Stimulated activated naive CD4-positive, alpha-beta T cell treated with Interleukin-2 at 50 U/mL for 16 hours (primary cell): ENCODE data around the gene SELENOH.
"Not testable (repeated sequence)": the region's sequence is repeated elsewhere in the genome, so short reads cannot be mapped to it uniquely, and the experiment has no call there.

Source experiments
- DNase-seq: peaks from one replicate; lab custom pipeline; 2025; lab: John Stamatoyannopoulos, UW

Gene SELENOH, protein sequence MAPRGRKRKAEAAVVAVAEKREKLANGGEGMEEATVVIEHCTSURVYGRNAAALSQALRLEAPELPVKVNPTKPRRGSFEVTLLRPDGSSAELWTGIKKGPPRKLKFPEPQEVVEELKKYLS

DNA sequence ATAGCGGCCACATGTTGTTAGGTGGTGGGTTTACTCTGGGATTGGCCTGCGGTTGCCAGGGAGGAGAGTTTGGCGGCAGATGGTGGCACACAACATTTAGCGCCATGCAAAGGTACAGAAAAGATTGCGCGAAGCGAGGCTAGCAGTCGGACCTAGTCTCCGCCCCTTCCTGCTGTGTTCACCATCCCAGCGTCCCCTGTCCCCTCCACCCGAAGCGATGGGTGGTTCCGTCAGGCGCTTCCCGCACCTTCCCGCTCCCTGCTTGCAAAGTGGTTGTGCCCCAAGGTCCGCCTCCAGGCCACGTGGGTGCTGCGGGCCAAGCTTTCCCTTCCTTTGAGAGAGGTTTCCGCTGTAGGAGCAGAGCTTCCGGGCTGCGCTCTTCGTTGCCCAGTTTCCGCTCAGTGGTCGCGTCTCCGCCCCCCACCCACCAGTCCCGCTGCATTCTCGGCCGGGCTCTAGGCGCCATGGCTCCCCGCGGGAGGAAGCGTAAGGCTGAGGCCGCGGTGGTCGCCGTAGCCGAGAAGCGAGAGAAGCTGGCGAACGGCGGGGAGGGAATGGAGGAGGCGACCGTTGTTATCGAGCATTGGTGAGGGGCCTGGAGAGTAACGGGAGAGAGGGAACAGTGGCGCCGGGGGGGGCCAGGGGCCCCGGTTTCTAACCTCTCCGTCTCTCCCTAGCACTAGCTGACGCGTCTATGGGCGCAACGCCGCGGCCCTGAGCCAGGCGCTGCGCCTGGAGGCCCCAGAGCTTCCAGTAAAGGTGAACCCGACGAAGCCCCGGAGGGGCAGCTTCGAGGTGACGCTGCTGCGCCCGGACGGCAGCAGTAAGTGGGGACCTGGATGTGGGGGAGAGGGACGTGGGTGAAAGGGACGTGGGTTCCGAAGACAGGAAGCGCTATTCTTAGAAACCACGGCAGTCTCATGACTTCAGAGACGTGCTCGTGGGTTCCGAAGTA lies at the start of gene SELENOH:
TSS of gene SELENOH (plus strand) at position 360 of the 955 bp plus-strand sequence. CDS start at position 465, 105 bp downstream.
- DNase-seq, result peak; percentile 97

DNA sequence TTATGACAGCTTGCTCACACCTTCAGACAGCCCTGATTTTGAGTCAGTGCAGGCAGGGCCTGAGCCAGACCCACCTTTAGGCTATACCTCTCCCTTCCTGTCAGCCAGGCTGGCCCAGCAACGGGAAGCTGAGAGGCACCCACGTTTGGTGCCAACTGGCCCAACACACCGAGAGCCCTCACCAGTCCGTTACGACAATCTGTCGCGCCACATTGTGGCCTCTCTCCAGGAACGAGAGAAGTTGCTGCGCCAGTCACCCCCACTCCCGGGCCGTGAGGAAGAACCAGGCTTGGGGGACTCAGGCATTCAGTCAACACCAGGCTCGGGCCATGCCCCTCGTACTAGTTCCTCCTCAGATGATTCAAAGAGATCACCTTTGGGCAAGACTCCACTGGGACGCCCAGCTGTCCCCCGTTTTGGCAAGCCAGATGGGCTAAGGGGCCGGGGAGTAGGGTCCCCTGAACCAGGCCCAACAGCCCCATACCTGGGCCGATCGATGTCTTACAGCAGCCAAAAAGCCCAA lies 42.4 kb upstream of the SELENOH start:
- no peak for DNase-seq

DNA sequence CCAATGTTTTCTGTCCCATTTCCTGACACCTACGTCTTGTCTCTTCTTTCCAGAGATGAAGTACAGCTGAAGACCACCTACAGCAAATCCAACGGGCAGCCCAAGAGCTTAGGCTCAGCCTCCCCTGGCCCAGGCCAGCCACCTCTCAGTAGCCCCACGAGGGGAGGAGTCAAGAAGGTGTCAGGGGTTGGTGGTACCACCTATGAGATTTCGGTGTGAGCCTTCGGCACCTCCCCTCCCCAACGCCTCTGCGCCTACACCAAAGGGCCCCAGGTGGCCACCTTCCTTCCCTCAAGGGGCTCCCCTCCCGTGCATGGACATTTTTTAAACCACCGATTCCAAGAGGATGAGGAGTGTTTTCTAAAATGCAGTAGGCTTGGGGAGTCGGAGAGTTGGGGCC lies 41.5 kb upstream of the SELENOH start:
- DNase-seq, result no peak

DNA sequence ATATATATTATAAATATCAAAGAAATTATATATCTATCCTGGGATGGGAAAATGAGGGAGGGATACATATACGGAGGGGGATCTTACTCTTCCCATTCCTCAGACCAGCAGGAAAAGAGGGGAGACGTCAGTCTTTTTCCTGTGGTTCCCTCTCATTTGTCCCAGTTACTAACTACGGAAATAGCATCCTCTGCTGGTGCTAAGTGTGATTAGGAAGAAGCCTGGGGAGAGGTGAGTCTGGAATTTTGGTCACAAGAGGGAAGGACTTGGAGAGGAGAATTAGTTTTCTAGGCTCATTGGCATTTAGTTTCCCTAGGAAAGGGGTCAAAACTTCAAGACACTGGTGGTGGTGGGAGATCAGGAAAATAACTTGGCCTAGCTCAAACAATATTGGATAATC lies 40.9 kb upstream of the SELENOH start:
- no peak for DNase-seq

DNA sequence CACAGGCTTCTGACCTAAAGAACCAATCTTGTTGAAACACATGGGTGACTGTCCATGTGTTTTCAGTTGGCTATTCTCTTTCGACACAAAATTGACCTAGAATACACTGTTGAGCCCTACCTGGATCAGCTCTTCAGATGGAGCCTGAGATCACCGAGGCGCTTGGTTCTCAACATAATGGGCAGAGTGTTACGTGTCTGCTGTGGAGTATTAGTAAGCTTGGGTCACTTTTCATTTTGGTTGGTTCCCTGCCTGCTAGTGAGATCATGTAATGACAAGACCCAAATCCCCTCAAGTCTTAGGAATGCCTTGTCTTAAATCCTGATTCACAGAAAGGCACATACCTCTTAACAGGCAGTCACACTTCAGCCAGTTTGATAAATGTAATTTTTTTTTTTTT lies 38.0 kb upstream of the SELENOH start:
- DNase-seq, result no peak

DNA sequence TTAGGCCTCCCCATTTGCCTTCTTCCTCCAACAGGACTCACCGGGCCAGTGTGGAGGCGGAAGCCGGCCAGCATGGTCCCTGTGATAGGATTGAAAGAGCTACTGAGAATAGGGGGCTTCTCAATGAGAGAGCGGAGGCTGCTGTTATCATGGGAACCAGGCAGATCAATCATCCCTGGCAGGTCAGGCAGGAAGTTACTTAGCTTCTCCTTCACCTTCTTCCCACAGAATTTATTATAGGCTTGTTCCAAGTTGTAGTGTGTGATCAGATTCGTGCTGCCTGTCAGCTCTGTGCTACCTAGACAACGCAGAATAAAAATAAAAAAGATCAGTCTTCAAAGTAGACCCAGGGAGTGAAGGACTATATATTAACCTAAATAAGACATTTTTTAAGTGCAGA lies 36.4 kb upstream of the SELENOH start:
- DNase-seq, result no peak

DNA sequence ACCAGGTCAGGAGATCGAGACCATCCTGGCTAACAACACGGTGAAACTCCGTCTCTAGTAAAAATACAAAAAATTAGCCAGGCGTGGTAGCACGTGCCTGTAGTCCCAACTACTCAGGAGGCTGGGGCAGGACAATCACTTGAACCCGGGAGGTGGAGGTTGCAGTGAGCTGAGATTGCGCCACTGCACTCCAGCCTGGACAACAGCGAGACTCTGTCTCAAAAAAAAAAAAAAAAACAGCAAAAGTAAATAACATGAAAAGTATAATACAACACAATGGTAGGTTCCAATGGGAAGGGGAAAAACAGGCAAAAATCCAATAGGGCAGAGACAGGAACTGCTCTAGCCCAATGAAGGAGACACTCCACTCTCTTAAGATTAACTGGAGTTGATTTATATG lies 35.9 kb upstream of the SELENOH start:
- not testable (repeated sequence) for DNase-seq

DNA sequence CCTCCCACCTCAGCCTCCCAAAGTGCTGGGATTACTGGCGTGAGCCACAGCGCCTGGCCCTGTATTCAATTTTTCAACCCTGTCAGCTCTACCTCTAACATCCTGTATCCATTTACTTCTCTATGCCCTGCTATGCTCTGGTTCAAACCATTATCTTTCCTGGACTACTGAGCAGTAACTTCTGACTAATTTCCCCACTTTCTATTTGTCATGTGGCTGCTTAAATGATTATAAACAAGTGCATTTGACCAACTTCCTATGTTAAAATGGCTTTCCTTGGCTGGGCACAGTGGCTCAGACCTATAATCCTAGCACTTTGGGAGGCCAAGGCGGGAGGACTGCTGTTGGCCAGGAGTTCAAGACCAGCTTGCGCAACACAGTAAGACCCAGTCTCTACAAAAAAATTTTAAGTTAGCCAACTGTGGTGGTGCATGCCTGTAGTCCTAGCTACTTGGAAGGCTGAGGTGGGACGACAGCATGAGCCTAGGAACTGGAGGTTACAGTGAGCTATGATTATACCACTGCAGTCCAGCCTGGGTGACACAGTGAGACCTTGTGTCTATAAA lies 31.4 kb upstream of the SELENOH start:
- DNase-seq, result no peak

DNA sequence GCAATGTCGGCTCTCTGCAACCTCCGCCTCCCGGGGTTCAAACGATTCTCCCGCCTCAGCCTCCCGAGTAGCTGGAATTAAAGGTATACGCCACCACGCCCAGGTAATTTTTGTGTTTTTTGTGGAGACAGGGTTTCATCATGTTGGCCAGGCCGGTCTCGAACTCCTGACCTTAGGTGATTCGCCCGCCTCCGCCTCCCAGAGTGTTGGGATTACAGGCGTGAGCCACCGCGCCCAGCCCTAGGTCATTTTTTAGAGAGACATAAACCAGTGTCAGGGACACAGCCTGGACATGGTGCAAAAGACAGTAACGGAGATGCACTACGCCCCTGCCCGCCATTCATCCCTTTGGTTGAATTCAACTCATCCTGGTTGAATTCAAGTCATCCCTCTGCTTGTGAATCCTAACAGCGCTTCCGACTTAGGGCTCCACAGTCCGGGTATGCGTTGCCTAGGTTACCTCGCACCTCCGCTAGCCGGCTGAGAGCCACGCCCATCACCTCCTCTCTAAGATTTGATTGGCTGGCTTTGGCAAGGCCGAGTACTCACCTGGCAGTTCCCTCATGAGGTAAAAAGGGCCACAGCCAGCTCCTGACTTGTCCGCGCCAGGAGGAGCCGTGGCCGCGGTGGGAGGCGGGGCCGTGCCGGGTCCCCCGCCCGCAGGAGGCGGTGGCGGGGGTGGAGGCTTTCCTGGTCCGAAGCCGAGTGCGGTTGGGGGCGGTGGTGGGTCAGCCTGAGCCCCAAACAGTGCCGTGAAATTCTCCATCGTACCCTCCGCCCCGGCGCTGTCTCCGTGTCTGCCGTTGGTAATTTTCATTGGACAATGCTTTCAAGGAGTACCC lies 29.7 kb upstream of the SELENOH start, which contains the start of gene MED19:
TSS of gene MED19 (minus strand) at position 802 of the 842 bp plus-strand sequence. CDS start at position 766, 36 bp downstream.
- peak; percentile 78 for DNase-seq

DNA sequence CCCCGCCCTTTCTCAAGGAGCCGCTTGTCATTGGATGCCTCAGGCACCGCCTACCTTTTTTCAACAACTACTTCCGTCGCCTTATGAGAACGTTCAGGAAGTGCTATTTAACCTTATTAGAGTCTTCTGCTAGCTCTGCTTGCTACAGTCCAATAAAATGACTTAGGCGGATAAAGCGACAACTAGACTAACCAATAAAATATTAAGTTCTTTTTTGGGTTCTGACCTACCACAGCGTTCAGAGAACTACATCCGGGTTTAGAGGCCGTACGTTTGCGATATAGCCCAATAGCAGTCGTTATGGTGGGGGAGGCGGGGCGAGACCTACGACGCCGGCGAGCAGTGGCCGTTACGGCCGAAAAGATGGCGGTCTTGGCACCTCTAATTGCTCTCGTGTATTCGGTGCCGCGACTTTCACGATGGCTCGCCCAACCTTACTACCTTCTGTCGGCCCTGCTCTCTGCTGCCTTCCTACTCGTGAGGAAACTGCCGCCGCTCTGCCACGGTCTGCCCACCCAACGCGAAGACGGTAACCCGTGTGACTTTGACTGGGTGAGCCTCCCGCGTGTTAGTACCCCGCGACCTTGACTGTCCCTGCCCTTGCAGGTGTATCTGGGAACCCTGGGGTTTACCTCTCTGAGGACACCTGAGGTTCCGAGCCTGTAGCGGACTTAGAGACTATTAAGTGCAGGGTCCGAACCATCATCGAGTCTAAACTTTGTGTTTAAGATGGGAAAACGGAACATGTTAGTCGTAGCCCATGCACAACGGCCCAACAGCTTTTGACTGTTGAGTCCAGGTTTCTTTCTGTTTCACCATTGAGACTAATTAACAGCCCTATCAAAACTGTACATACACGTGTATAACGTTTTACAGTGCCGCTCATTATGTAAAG lies 28.8 kb upstream of the SELENOH start, which contains the start of gene TMX2:
TSS of gene TMX2 (plus strand) at position 338 of the 895 bp plus-strand sequence. CDS start at position 364, 26 bp downstream.
- peak; percentile 93 for DNase-seq

DNA sequence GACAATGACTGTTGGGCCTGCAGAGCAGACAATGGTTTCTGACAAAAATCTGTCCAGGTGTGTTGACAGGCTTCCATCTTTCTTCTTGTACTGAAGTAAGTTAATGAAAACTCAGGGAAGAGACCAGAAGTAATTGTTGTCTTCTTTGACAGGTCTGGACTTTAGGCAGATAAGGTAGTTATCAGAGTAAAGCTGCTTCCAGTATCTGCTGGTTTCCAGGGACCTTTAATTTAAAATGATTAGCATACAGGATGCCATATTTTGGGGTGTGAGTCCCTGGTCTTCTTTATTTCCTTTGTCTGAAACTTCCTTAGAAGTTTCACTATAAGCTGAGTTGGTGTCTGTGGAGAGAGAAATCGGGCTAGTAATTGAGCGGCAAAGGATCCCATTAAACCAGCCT lies 27.5 kb upstream of the SELENOH start:
- DNase-seq, result no peak

DNA sequence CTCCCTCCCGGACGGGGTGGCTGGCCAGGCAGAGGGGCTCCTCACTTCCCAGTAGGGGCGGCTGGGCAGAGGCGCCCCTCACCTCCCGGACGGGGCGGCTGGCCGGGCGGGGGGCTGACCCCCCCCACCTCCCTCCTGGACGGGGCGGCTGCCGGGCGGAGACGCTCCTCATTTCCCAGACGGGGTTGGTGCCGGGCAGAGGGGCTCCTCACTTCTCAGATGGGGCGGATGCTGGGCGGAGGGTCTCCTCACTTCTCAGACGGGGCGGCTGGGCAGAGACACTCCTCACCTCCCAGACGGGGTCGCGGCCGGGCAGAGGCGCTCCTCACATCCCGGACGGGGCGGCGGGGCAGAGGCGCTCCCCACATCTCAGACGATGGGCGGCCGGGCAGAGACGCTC lies 24.6 kb upstream of the SELENOH start:
- DNase-seq, result not testable (repeated sequence)

DNA sequence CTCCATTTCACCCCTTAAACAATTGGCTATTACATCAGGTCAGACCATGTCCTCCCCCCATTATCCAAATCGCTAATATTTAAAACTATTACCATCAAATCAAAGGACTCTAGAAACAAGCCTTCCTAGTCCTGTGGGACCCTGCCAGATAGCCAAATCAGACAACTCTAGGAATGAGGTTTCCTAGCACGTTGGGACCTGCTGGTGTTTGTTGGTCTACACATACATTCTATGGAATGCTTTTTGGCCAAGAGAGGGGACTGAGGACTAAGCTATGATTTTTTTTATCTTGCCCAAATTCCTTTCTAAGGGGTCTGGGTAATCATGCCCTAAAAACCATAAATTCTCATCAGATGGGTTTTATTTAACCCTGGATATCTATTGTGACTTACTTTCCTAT lies 14.1 kb upstream of the SELENOH start:
- DNase-seq, result no peak

DNA sequence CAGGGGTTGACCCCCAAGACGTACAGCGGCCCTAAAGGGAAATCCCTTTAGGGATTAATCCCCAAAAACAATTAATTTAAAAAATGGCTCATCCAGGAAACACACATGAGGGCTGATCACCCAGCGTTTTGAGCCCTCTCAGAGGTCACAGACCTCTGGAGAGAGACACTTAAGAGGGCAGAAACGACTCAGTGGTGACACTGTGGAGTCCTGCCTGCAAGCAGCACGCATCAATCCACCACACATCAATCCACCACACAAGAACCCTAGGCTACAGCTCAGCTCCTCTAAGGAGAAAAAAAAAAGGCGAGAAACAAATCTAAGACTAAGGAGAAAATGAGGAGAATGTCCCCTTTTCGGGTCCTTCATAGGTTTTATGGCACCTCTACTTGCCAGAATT lies 12.5 kb upstream of the SELENOH start:
- DNase-seq, result no peak

DNA sequence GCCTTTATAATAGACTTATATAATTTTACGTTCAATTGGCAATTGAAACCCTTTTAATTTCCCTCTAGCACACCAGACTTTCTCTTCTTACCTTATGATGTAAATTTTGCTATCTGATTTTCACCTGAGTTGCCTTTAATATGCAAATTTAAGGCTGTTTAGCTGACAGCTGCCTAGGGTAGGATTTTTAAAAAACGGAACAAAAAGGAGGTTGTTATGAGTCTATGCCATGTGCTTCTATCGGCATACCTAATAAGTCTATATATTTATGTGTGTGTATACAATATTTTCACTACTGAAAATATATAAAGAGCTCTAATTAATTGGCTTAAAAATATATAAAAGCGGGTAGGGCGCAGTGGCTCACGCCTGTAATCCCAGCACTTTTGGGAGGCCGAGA lies 11.8 kb upstream of the SELENOH start:
- no peak for DNase-seq

DNA sequence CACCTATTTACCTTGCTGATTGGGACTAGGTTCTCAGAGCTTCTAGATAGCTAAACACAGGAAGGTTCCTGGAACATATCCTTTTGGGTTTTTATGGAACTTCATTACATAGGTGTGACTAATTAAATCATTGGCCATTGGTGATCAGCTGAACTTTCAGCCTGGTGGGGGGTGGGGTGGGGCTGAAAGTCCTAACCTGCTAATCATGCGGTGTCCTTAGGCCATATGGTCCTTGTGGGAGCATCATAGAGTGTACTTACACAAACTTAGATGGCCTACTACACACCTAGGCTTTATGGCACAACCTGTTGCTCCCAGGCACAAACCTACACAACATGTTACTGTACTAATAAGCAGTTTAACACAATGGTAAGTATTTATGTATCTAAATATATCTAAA lies 8.6 kb upstream of the SELENOH start:
- DNase-seq, result no peak

DNA sequence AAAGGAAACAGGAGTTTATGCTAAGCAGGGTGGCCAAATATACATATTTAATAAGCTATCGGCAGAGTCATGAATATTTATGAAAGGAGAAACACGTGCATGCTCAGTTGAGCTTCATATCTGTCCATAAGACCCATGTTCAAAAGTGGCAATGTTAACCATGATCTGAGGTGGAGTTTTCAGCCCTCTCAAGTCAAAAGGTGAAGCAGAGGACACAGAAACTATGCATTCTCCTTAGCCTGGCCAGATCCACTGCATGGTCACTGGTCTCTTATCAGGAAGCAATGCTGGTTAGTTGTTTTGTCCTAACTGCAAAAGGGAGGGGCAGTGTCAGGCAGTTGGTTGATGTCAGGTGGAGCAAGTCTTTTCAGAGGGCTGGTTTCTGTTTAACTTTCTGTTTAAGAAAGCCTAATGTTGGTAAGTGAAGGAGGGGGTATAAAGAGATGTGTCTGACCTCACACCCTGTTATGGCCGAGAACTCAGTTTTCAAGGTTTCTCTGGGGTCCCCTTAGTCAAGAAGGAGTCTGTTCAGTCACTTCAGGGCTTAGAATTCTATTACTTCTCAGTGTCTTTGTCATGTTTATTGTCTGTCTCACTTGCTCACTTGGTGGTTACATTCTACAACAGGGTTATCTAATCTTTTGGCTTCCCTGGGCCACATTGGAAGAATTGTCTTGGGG lies 5.5 kb upstream of the SELENOH start:
- DNase-seq, result no peak

DNA sequence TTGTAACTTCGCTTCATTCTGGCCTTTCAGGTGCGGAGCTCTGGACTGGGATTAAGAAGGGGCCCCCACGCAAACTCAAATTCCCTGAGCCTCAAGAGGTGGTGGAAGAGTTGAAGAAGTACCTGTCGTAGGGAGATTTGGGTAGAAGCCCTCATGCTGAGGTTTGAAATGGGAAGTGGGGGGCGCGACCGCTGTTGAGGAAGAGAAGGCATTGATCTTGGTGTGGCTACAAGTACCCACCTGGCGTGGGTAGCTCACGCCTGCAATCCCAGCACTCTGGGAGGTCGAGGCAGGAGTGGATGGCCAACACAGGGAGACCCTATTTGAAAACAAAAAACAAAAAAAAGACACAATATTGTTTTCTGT lies 779 bp downstream of the SELENOH start:
- DNase-seq, result no peak

DNA sequence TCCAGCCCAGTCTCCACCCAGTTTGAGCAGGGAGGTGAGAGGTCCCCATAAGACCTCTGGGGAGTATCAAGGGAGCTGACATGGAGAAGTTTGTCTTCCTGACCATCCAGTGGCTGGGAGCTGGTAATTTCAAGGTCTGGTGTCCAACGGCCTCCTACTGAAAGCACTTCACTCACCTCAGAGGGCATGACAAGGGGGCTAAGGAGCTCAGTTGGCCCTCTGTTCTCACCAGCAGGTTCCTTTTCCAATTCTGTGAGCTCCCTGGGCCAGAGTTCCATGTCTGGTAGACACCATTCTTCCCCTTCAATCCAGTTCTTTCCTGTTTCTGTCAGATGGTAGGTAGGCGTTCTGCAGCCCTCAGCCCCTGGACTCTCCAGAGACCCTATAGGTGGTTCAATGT lies 3.1 kb downstream of the SELENOH start:
- no peak for DNase-seq

DNA sequence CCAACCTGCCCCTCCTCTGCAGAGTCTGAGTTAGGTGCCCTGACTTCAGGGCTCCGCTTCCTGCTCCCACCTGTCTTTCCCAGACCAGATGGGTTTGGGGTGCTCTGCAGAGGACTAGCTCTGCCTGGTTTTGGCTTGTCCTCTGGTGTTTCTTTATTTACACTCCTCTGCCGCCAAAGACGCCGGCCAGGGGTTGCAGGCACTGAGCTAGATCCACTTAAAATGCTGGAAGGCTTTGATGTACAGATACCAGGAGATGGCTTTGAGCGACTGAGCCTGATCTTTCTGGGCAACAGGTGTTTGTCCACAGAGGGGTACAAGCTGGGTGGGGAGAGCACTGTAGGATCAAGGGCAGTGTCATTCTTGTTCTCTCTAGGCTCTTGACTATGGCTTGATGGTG lies 3.9 kb downstream of the SELENOH start:
- DNase-seq, result no peak
